GM21825 (cell line): ENCODE measurements around the gene NXPE3.
"Not testable (repeated sequence)": the region's sequence is repeated elsewhere in the genome, so short reads cannot be mapped to it uniquely, and the experiment has no call there.

Experiments
- ATAC-seq: cut with Tn5 transposase; IDR thresholded peaks from one replicate; pipeline ENCODE4 v1.9.1; 2021; ENCODE audit warnings: mild to moderate bottlenecking, moderate library complexity; ENCODE audit not compliant: unreplicated experiment

The NXPE3 gene

DNA sequence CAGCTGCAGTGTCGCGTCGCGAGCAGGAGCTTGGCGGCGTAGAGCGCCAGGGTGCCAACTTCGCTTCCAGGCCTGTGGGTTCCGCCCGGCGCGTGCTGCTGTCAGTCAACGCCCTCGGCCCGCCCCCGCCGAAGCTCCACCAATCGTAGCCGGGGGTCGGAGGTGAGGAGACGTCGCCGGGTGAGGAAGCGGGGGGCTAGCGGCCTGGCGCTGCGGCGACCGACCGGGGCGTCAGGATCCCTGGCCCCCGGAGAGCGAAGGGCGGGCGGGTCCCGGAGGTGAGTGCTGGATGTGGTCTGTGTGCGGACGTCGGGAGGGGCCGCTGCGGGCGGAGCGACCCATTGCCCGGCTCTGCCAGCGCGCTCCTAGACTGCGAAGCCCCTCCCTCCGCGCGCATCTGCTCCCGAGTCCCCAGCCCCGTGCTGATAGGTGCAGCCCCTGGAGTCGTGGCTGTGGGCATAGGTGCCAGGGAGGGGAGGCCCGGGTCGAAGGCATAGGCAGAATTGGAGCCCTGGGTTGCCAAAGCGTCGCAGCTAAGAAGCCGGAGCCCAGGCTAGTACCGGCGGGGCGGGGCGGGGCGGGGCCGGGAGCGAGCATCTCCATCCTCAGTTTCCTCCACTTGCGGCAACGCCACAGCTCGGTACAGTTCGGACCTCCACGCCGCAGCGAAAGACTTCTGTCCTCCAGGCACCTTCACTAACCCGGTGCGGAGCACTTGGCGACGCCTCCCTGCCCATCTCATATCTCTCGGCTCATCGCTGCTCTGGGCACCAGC, at the start of gene NXPE3:
Gene NXPE3, plus strand, starts transcription at position 165 of the 775 bp plus-strand sequence. CDS start 6,386 bp downstream, outside the sequence.
- peak; percentile 97 for ATAC-seq

DNA sequence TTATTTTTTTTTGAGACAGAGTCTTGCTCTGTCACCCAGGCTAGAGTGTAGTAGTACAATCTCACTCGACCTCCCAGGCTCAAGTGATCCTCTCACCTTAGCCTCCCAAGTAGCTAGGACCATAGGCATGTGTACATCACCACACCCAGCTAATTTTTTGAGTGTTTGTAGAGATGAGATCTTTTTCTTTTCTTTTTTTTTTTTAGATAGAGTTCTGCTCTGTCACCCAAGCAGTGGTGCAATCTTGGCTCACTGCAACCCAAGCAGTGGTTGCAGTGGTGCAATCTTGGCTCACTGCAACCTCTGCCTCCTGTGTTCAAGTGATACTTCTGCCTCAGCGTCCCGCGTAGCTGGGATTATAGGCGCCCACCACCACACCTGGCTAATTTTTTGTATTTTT, 49.4 kb upstream of the NXPE3 start:
- no peak for ATAC-seq

DNA sequence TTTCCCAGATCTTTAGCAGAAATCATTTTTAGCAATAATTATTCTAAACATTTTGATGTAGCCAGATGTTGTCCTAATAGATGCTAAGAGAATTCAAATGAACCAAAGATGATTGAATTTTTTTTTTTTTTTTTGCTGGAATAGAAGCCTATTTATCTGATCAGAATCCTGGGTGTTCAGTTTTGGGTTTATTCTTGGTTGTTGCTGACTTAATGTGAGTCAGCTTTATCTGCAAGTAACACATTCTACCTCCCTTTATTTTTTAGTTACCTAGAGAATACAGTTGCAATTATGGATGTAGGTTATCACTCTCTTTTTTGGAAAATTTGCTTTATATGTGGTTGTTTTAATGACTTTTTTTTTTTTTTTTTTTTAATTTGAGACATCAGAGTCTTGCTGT, 48.2 kb upstream of the NXPE3 start:
- no peak for ATAC-seq

DNA sequence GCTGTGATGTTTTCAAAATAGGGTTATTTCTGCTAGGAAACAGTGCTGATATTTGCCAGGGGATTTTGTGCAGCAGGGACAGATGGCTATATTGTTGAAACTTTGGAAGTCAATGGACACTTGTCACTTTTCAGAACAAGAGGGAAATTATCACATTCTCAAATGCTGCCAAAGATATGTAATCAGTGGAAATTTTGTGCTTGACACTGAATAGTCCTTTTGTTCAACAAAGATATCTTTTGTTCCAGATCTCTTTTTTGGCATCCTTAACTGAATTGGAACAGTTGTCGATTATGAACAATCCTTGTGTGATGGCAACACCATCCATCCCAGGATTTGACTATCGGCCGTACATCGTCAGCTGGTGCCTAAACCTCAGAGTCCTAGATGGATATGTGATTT, 46.8 kb upstream of the NXPE3 start:
- ATAC-seq, result no peak

DNA sequence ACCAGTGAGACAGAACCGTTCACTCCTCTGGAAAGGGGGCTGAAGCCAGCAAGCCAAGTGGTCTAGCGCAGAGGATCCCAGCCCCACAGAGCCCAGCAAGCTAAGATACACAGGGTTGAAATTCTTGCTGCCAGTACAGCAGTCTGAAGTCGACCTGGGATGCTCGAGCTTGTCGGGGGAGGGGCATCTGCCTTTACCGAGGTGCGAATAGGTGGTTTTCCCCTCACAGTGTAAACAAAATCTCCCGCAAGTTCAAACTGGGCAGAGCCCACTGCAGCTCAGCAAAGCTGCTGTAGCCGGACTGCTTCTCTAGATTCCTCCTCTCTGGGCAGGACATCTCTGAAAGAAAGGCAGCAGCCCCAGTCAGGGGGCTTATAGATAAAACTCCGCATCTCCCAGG, 43.2 kb upstream of the NXPE3 start:
- no peak for ATAC-seq

DNA sequence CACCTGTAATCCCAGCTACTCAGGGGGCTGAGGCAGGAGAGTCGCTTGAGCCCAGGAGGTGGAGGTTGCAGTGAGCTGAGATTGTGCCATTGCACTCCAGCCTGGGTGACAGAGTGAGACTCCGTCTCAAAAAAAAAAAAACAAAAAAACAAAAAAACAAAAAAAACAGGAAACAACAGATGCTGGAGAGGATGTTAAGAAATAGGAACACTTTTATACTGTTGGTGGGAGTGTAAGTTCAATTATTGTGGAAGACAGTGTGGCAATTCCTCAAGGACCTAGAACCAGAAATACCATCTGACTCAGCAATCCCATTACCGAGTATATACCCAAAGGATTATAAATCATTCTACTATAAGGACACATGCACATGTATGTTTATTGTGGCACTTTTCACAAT, 37.1 kb upstream of the NXPE3 start:
- ATAC-seq, result not testable (repeated sequence)

DNA sequence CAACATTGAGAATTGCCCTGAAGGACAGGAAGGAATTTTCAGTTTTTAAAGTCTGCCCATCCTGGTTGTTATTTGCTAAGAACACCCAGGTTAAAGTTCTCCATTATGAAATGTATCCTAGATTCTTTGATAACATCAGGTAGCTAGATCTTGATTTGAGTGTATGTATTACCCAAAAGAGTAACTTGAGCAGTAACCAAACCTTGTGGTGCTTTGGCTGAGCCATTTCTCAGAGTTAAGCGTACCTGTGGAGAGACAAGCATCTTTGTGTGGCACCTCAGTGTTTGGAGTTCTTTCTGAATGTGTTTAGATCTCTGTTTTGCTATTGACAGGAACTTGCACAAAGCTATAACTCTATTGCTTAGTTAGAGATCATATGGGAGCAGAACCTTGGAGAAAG, 34.2 kb upstream of the NXPE3 start:
- ATAC-seq, result no peak

DNA sequence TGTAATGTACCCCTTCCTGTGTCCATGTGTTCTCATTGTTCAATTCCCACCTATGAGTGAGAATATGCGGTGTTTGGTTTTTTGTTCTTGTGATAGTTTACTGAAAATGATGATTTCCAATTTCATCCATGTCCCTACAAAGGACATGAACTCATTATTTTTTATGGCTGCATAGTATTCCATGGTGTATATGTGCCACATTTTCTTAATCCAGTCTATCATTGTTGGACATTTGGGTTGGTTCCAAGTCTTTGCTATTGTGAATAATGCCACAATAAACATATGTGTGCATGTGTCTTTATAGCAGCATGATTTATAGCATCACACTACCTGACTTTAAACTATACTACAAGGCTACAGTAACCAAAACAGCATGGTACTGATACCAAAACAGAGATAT, 33.1 kb upstream of the NXPE3 start:
- not testable (repeated sequence) for ATAC-seq

DNA sequence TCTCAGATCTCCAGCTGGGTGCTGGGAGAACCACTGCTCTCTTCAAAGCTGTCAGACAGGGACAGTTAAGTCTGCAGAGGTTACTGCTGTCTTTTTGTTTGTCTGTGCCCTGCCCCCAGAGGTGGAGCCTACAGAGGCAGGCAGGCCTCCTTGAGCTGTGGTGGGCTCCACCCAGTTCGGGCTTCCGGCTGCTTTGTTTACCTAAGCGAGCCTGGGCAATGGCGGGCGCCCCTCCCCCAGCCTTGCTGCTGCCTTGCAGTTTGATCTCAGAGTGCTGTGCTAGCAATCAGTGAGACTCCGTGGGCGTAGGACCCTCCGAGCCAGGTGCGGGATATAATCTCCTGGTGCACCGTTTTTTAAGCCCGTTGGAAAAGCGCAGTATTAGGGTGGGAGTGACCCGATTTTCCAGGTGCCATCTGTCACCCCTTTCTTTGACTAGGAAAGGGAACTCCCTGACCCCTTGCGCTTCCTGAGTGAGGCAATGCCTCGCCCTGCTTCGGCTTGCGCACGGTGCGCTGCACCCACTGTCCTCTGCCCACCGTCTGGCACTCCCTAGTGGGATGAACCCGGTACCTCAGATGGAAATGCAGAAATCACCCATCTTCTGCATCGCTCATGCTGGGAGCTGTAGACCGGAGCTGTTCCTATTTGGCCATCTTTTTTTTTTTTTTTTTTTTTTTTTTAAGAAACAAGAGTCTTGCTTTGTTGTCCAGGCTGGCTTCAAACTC, 25.5 kb upstream of the NXPE3 start:
- ATAC-seq, result not testable (repeated sequence)

DNA sequence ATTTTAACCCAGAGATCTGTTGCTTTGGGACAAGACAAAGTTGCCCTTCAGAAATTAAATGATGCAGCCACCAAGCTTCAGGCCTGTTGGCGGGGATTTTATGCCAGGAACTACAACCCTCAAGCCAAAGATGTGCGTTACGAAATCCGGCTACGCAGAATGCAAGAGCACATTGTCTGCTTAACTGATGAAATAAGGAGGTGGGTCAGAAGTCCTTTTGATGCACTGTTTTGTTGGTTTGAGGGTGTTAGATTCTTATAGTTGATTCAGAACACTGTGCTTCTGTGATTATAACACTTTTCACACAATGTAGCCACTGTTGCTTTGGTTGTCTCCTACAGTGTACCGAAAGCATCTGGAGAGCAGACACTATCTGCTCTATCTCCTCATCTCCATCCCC, 20.8 kb upstream of the NXPE3 start:
- no peak for ATAC-seq

DNA sequence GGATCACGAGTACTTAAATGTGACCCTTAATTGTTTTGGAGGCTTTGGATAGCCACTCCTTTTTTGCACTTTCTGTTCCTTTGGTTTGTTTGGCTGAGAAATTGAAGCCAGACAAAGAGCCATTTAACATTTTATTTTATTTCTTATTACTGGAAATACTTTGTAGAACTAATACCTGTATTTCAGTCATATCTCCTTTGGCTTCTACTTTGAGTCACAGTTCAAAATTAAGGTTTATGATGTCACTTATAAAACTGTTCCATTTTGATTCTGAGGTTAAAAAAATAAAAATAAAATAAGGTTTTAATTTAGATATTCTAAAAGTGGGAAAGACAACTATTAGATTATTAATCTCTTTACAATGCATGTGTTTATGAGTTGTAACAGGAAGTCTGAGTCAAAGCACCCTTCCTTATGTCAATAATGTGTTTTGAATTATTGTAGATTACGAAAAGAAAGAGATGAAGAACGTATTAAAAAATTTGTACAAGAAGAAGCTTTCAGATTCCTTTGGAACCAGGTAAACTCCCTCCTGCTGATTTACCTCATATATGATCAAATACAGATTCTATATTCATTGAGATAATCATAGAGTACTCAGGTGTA, 16.9 kb upstream of the NXPE3 start:
- no peak for ATAC-seq

DNA sequence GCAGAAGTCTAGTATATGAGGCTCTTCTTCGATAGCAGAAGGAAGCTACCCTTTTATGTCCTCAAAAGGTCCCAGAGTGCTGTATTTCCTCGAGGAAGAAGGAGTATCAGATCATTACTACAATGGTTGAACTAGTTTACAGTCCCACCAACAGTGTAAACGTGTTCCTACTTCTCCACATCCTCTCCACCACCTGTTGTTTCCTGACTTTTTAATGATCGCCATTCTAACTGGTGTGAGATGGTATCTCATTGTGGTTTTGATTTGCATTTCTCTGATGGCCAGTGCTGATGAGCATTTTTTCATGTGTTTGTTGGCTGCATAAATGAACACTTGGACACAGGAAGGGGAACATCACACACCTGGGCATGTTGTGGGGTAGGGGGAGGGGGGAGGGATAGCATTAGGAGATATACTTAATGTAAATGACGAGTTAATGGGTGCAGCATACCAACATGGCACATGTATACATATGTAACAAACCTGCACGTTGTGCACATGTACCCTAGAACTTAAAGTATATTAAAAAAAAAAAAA, 1.2 kb upstream of the NXPE3 start:
- ATAC-seq, result not testable (repeated sequence)

DNA sequence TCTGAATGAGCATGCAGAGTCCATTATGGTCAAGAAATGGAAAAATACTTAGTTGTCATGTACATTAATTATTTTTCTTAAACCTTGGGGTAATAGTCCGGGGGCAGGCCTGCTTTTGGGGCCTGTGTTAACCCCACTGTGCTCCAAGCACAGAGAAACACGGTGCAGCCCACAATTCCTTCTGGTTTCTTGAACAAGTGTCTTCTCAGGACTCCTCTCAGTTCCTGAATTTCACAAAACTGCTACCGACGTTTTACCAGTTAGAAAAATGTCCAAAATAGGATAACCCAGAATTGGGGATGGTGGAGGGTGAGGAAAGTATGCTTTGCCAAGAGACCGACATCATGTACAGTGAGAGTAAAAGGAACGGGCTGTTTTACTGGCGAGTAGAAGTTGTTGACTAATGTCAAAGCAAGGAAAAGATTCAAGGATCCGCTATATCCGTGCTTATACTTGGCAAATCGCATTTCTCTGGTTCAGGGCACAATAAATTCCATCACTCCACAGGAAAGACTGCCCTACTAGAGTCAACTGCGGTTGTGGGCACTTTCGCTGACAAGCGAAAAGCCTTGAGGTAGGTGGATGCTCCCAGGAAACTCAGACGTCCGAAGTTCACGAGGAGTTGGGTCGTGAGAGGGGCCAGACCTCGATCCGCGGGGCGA, 495 bp upstream of the NXPE3 start:
- ATAC-seq, result no peak

DNA sequence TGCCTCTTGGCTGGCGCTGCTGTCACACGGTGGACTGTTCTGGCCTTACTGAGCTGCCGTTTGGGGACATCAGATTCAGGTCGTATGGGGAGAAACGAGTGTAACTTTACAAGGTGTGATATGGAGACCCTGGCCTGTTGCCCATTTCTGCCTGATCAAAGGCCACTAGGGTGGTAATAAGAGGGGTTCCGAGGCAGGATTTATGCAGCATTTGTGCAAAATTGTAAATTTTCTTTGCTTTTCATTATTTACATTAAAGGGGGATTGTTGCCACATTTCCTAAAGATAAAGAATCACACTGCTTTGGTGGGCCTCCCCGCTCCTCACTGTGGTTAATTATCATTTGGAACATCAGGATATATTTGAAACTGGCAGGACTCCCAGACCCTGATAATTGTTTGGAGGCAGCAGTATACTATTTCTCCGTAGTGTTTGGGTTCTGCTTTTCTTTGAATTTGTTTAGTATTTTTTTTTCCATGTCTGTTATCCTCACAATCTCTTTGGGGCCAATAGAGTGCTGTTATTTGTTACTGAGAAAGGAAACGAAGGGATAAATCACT, 891 bp downstream of the NXPE3 start:
- ATAC-seq, result no peak

DNA sequence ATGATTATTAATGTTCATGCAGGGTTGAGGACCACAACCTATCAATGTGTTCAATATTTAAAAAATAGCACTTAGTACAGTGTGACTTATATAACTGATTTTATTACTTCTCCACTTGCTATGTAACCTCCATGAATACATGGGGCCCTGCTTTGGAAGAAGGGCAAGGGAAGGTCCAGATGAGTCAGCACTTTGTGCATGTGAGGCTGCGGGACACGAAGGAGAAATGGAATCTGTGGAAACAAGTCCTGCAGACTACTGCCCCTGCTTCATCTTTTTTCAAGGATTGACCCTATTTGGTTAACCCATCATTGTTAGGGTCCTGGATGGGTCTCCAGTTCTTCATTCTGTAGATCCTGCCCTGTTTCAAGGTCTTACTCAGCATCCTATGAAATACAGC, 1.6 kb downstream of the NXPE3 start:
- no peak for ATAC-seq

DNA sequence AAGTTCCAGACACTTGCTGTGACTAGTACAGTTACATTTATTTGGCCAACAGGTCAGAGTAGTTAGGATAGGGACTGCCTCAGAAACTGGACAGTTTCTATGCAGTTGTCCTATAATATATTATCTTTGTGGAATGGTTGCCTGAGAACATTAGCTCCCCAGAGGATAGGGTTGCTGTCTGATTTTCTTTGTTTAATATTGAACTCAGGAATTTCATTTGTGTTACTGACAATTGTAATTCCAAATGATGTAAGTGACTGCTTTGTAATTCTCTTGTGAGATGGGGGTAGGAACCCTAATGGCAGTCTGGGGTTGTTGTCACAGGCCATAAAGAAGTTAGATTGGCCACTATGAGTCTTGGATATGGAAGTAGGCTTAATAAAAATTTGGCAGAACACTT, 2.2 kb downstream of the NXPE3 start:
- ATAC-seq, result no peak

DNA sequence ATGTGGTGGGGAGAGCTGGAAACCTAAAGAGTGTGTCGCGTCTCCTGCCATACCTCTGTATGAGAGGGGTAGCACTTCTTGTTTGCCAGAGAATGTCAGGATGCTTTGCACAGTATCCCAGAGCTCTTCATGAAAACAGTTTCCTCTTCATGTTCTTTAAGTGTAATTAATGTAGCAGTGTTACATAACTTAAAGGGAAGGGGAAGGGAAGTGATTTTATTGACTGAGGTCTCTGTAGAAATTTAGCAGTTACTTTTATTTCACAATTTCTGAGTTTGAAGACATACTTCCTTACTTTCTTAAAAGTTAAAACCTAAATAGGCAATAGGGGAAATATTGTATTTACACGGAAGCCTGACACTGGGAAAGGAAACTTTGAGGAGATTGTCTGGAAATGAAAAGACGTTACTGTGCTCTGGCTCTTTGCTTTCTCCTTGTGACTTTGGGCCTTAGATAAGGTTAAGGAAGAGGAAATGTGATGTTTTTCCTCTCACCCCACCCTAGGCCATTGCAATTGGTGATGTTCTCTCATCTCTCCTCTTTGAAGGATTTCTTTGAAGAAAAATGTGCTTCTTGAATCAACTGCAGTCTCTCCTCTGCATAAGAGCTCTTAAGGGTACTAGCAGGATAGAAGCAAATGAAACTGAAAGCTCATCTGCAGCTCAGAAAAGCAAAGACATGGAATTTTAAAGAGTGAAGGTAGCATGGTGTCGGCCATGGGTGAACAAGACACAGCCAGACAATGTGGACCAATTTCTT, 6.0 kb downstream of the NXPE3 start:
- no peak for ATAC-seq

DNA sequence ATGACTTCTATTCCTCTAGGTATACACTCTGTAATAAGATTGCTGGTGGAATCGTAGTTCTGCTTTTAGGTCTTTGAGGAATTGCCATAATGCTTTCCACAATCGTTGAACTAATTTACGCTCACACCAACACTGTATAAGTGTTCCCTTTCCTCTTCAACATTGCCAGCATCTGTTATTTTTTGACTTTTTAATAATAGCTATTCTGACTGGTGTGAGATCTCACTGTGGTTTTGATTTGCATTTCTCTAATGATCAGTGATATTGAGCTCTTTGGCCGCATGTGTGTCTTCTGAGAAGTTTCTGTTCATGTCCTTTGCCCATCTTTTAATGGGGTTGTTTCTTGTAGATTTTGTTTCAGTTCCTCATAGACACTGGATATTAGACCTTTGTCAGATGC, 12.8 kb downstream of the NXPE3 start:
- ATAC-seq, result peak; percentile 98

DNA sequence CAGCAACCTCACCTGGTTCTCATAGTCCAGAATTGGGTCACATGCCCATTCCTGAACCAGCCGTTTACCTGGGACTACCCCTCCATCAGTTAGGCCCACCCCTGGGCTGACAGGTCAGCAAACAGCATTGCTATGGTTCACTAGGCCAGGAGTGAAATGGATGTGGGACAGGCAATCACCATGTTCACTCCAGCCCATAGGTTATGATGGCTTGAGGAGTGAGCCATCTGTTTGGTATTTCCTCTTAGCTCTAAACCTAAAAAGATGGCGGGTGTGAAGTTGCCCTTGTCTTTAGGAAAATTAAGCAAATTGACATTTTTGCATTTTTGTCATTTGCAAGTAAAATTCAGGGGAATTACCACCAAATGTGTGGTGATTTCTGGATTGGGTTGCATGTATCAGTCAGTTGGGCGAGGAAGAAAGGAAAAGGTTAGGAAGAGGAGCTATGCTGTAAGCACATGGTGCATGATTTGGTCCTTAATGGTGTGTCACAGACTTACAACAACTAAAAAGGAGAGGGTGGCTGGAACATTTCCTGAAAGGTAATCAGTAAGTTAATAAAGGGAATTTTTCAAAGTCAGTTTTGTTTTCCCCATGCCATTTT, 17.2 kb downstream of the NXPE3 start:
- ATAC-seq, result no peak

DNA sequence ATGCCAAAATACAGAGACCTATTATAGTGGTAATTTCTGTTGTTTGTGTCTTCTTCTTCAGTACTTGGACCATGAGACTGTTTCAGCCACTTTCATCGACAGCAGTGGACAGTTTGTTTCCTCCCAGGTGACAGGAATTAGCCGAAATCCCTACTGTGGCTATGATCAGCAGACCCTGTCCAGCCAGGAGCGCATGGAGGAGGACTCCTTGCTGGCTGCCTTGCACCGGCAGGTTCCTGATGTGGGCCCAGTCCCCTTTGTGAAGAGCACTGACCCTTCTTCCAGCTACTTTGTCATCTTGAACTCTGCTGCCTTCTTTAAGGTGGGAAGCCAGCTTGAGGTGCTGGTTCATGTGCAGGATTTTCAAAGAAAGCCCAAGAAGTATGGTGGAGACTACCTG, 22.2 kb downstream of the NXPE3 start:
- ATAC-seq, result no peak
